Tibial nerve (tissue), 3 donors: Measurements from ENCODE around the gene UGT1A4.

ENCODE experiments used
- POLR2A ChIP-seq, 2 donors: fragments of 450-650 bp; IDR thresholded peaks; one replicate each; pipeline ENCODE4 v1.6.1; 2017; ENCODE audit warnings: antibody characterized with exemption in 2 of 2, mild to moderate bottlenecking in 2 of 2, moderate library complexity in 2 of 2
- TF ChIP-seq, protein P1 (sequence below), 5 experiments: fragments of 200-600 bp in 3 of 5; fragments of 450-650 bp in 2 of 5; sonication (generic) in 3 of 5; IDR thresholded peaks; one replicate each; pipeline ENCODE4 v1.5.1; 2016 to 2019; ENCODE audit warnings: antibody characterized with exemption in 5 of 5, mild to moderate bottlenecking in 3 of 5, moderate library complexity in 2 of 5

DNA sequence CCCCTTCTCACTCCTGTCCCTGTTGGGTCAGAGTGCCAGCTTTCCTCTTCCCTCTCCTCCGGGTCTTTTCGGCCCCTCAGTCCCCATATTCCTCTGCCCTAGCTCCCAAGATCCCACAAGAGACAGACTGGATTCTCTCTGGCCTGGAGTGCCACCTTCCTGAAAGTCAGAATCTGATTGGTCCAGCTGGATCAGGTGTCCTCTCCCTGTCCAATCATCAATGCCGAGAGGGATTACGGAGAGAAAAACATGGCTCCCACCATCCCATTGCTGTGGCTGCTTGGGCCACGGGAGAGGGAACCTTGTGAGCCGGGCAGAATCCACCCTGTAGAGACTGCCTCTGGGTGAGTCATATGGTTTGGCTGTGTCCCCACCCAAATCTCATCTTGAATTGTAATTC is 56.9 kb downstream of the UGT1A4 start:
- TF ChIP-seq, protein P1, sequence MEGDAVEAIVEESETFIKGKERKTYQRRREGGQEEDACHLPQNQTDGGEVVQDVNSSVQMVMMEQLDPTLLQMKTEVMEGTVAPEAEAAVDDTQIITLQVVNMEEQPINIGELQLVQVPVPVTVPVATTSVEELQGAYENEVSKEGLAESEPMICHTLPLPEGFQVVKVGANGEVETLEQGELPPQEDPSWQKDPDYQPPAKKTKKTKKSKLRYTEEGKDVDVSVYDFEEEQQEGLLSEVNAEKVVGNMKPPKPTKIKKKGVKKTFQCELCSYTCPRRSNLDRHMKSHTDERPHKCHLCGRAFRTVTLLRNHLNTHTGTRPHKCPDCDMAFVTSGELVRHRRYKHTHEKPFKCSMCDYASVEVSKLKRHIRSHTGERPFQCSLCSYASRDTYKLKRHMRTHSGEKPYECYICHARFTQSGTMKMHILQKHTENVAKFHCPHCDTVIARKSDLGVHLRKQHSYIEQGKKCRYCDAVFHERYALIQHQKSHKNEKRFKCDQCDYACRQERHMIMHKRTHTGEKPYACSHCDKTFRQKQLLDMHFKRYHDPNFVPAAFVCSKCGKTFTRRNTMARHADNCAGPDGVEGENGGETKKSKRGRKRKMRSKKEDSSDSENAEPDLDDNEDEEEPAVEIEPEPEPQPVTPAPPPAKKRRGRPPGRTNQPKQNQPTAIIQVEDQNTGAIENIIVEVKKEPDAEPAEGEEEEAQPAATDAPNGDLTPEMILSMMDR (IDR thresholded peaks at IDR 0.05): no peak
- no peak for TF ChIP-seq POLR2A (IDR thresholded peaks at IDR 0.05)
